Cerebellar nuclear complex (tissue), 1 donor: ENCODE measurements around the gene MAST4.

ENCODE experiments used
- DNase-seq, 2 experiments: peaks; one replicate each; lab custom pipeline; 2025; lab: John Stamatoyannopoulos, UW

MAST4 gene

GRCh38 chr5:66603881-66604280 is 7.7 kb downstream of the MAST4 start:
- DNase-seq, result no peak

GRCh38 chr5:66606713-66607112 is 10.5 kb downstream of the MAST4 start:
- no peak for DNase-seq

DNA sequence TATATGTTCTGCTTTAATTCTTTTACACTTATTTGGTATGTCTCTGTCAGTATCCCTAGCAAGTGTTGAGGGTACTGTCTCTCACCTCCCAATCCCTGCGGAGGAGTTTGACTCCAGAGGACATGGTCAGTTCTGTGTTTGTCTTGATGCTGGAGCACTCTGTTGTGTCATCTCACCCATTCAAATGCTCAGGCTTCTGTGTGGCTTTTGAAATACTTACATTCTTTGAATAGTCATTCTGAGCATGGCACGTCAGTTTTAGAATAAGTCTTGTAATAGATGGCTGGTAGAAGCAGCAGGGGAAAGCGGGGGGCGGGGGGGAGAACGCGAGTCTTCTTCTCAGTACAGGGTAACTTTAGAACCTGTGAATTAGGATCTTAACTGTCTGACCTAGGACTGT is 12.3 kb downstream of the MAST4 start:
- no peak for DNase-seq

DNA sequence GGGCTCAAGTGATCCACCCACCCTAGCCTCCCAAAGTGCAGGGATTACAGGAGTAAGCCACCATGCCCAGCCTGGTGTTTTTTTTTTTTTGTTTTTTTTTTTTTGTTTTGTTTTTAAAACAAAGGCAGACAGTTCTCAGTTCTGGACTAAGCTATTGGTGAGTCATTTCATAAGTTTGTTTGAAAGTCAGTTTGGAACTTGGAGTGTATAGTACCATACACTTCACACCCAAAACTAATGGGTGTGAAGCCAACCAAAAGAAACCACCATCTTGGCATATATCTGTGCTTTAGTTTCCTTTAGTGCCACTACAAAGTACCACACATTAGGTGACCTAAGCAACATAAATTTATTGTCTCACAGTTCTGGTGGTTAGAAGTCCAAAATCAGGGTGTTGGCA is 13.4 kb downstream of the MAST4 start:
- DNase-seq, result no peak

- DNase-seq, result no peak
Measured at GRCh38 chr5:66612226-66612625, 16.0 kb downstream of the MAST4 start.

- no peak for DNase-seq
Measured at GRCh38 chr5:66615136-66615535, 18.9 kb downstream of the MAST4 start.

GRCh38 chr5:66615894-66616293 is 19.7 kb downstream of the MAST4 start:
- DNase-seq, result no peak

GRCh38 chr5:66616520-66617225 is 20.5 kb downstream of the MAST4 start:
- no peak for DNase-seq

DNA sequence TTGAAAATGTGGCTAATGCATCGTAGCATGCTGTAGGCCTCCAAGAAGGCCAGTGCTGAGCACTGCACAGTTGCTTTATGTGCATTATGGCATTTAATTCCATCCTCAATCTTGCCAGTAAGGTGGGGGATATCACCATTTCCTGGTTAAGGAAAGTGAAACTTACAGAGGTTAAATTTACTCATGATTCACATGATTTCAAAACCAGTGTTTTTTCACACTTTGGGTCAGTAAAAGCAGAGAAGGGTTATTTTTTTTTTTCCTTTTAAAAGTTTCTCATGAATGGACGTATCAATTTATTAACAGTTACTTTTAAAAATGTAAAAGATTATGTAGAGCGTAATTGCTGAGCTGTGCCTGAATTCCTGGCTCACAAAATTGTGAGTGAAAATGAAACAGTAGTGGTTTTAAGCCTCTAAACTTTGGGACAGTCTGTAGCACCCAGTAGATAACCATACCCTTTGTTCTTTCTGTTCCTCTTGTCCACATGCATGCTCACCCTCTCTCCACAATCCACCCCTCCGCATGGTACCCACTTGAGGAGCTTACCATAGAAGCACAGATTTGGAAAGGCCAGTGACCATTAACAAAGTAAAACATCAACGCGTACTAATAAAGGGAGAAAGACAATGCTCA is 21.2 kb downstream of the MAST4 start:
- DNase-seq, result no peak

DNA sequence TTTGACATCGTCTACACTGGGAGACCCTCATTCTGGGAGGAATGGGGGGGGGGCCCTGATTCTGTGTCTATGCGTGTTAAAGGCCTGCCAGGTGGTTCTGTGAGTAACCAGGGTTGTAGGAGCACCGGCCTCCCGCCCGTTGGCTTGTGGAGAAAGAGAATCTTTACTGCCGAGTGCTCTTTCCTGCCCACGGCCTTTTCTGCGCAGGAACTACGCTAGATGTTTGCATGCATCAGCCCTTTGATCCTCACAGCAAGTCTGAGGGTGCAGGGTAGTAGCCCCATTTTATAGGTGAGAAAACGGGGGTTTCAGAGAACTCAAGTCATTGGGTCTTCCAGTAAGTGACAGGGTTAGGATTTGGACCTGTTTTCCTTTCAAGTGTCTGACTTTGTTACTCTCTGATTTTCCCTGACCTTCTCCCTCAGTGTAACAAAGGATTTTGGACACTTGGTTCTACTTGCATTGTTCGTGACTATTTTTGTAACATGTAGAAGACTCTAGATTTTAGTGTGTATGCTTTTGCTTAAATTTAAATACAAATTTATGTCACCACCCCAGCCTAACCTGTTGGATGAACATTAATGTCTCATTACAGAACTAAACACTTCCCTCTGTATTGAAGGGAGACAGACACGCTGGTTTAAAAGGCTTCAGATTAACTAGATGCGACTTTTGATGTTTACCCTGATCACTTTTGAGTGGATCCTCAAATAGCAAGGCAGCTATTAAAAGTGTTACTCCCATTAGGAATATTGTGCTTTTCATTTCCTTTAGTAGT is 22.0 kb downstream of the MAST4 start:
- no peak for DNase-seq

GRCh38 chr5:66620711-66621110 is 24.5 kb downstream of the MAST4 start:
- DNase-seq, result no peak

GRCh38 chr5:66621146-66621545 is 25.0 kb downstream of the MAST4 start:
- no peak for DNase-seq

DNA sequence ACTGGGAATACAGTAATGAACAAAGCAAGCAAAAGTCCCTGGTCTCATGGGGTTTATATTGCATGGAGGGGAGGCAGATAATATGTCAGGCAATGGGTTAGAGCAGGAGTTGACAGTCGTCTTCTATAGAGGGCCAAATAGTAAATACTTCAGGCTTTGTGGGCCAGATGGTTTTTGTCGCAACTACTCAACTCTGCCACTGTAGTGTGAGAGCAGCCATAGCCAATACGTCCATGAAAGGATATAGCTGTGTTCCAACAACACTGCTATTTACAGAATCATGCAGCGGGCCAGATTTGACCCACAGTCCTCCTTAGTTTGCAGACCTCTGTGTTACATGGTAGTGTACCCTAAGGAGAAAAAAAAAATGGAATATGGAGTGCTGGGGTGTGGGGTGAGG is 25.5 kb downstream of the MAST4 start:
- DNase-seq, result no peak

DNA sequence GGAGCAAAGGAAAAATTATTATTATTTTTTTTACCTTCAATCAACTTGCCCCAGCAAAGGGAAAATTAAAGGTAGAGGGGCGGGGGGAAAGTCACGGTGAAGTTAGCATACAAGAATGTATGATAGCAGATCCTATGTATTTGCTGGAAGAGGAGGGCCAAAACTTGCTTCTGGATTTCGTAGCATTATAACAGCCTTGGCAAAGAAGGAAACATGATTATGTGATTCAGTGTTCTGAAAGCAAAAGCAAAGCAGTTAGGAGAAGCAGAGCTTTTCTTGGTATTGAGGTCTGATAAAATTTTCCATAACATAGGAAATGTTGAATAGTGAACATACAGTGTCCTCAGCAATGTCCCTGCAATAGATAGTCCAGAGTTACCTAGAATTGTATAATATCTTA is 32.4 kb downstream of the MAST4 start:
- no peak for DNase-seq

GRCh38 chr5:66629446-66629845 is 33.3 kb downstream of the MAST4 start:
- DNase-seq, result no peak

DNA sequence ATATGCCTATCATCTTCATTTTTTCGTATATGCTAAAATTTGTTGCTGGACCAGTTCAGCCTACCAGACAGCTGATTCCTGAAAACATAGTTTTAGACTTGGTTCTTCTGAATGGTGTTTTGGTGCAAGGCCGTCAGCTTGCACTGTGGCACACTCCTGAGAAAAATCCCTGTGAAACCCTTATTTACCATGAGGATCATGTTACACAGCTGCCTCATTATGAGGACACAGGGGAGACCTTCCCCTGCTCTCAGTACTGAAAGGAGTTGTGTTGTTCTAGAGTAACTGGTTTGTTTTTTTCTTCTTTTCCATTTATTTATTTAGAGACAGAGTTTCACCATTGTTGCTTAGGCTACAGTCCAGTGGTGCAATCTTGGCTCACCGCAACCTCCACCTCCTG is 37.6 kb downstream of the MAST4 start:
- DNase-seq, result no peak

- no peak for DNase-seq
Measured at GRCh38 chr5:66634601-66635000, 38.4 kb downstream of the MAST4 start.

- no peak for DNase-seq
Measured at GRCh38 chr5:66637994-66638393, 41.8 kb downstream of the MAST4 start.

GRCh38 chr5:66639037-66639436 is 42.8 kb downstream of the MAST4 start:
- DNase-seq, result no peak

DNA sequence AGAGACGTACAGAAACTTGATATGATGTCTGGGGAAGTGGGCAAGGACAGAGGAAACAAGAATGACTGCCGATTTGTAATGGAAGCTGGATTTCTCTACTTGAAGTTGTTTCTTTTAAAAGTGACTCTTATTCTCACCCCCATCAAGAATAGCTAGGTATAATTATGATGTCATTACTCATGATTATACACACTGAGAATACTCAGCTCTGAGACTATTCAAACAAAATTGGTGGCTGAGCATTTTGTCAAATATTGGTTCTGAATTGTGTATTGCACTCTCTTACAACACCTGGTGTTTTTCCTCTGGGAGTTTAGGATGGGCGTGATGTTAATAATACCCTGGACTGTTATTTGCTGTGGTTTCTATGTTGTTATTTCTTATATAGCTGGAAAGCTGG is 46.3 kb downstream of the MAST4 start:
- DNase-seq, result no peak

DNA sequence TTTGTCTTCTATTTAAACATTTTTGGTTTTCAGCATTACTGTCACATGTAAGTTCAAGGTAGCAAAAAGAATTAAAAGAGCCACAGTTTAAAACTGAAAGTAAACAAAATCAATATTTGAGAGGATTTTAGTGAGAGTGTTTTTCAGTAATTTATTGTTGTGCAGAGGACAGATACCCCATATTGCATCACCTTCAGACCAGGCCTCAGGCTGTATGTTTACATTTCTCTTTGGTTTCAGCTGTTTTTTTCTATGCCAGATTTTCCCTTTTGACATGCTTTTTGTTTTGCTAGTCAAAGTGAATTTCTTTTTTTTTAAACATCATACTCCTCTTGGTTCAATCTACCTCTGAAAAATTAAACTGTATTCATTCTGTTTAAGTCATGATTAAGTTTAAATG is 47.2 kb downstream of the MAST4 start:
- DNase-seq, result no peak

DNA sequence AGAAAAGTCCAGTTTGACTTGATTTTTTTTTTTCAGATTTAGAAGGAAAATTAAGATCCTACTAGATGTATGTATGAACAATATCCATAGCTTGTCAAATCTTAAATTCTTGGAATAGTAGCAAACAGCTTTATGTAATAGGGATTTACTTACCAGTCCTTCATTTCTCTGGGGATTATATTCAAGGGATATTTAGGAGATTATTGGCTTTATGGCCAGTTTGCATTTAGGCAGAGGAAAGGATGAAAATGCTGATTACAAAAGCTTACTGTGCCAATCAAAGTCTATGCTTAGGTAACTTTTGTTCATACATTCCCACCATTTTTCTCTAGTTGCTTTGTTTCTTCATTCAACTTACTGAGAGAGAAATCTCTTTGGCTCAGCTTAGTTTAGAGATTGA is 47.9 kb downstream of the MAST4 start:
- DNase-seq, result no peak

DNA sequence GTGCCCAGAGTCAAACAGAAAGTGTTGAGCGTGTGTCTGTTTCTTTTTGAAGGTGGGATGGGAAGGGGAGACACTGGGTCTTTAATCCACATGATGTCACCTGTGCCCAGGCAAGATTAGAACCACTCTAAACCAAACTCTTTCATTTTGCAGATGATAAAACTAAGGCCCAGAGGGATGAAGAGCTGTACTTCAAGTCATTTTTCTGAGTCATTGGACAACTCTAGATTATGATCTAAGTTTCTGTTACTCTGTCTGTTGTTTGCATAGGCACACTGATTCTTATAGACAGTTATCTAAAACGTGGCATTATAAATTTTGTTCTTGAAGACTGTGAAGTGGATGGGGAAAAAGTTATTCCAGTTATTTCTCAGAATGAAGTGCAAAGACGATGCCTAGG is 48.8 kb downstream of the MAST4 start:
- DNase-seq, result no peak
